H1 (cell line): ENCODE measurements around the gene AGAP1. TPM values are rescaled to one million over a fixed set of nuclear protein-coding genes. Genes with fewer than 3 reads are reported as not detected.

Experiments
- CTCF ChIA-PET: fragments of 300-600 bp; sonication (Branson Sonifier 250); formaldehyde crosslinking; loops from one replicate; lab custom pipeline; 2021; ENCODE audit not compliant: partially characterized antibody; lab: Charles Lee
- POLR2A ChIA-PET: fragments of 300-600 bp; sonication (Branson Sonifier 250); formaldehyde crosslinking; loops from one replicate; lab custom pipeline; 2021; ENCODE audit warnings: inconsistent platforms; ENCODE audit not compliant: partially characterized antibody; lab: Charles Lee
- DNase-seq, 2 experiments: peaks; one replicate each; pipeline versions ENCODE4 v3.0.0 to v3.0.0-alpha.2; 2010 to 2022; ENCODE audit warnings: low spot score in 2 of 2, low read depth in 1 of 2, mixed read lengths in 1 of 2
- FAIRE-seq: peaks from 2 replicates; lab custom pipeline; 2011; peaks lifted over from hg19 to GRCh38; lab: Jason Lieb, UNC
- H2AFZ ChIP-seq: 2 replicates; pipeline ENCODE4 v1.8.1; 2012; ENCODE audit warnings: low read length, inconsistent platforms
- H2AK5ac ChIP-seq: 2 replicates; pipeline ENCODE4 v1.6.1; 2013; ENCODE audit warnings: low read depth, low read length
- H2BK120ac ChIP-seq: replicated peaks from 2 replicates; pipeline ENCODE3; 2013; ENCODE audit warnings: low read depth, low read length, inconsistent platforms
- H2BK12ac ChIP-seq: 2 replicates; pipeline ENCODE4 v1.6.1; 2013; ENCODE audit warnings: low read depth, low read length
- H2BK15ac ChIP-seq: 2 replicates; pipeline ENCODE4 v1.6.1; 2013; ENCODE audit warnings: low read length
- H2BK20ac ChIP-seq: 2 replicates; pipeline ENCODE4 v1.6.1; 2013; ENCODE audit warnings: low read length
- H2BK5ac ChIP-seq: 2 replicates; pipeline ENCODE4 v1.6.1; 2013; ENCODE audit warnings: low read depth, low read length
- H3K14ac ChIP-seq: 2 replicates; pipeline ENCODE4 v1.6.1; 2013; ENCODE audit warnings: inconsistent platforms; ENCODE audit not compliant: insufficient read length
- H3K18ac ChIP-seq: 2 replicates; pipeline ENCODE4 v1.6.1; 2013; ENCODE audit warnings: low read length; ENCODE audit errors: extremely low read depth
- H3K23ac ChIP-seq: 2 replicates; pipeline ENCODE4 v1.6.1; 2013; ENCODE audit warnings: inconsistent platforms; ENCODE audit not compliant: insufficient read length
- H3K23me2 ChIP-seq: 2 replicates; pipeline ENCODE4 v1.6.1; 2013; ENCODE audit warnings: low read depth, low read length
- H3K27ac ChIP-seq: 2 replicates; pipeline ENCODE4 v1.6.1; 2011; ENCODE audit warnings: low read depth, low read length, inconsistent platforms
- H3K27me3 ChIP-seq, 4 experiments: replicated peaks in 1 of 4; 1 replicate in 1 of 4; 2 replicates in 3 of 4; pipeline versions ENCODE4 v1.6.1 to v1.8.1; 2011 to 2013; ENCODE audit warnings: low read length in 3 of 4, mild to moderate bottlenecking in 3 of 4, inconsistent platforms in 2 of 4, mixed read lengths in 2 of 4, moderate library complexity in 1 of 4; ENCODE audit not compliant: control insufficient read depth in 3 of 4, insufficient read depth in 3 of 4; ENCODE audit errors: extremely low read depth in 1 of 4
- H3K36me3 ChIP-seq, 4 experiments: 2 replicates each; pipeline versions ENCODE4 v1.6.1 to v1.8.1; 2011 to 2013; ENCODE audit warnings: mild to moderate bottlenecking in 4 of 4, low read length in 3 of 4, moderate library complexity in 2 of 4, control low read depth in 1 of 4, inconsistent platforms in 1 of 4; ENCODE audit not compliant: insufficient read depth in 4 of 4, control insufficient read depth in 2 of 4
- H3K4ac ChIP-seq: replicated peaks from 2 replicates; pipeline ENCODE3; 2013; ENCODE audit warnings: low read length, low read depth, mixed read lengths, inconsistent platforms; ENCODE audit not compliant: insufficient read length
- H3K4me1 ChIP-seq, 4 experiments: replicated peaks in 1 of 4; 1 replicate in 1 of 4; 2 replicates in 3 of 4; pipeline versions ENCODE4 v1.6.1 to v1.8.1; 2011 to 2013; ENCODE audit warnings: low read length in 3 of 4, inconsistent platforms in 2 of 4, mixed read lengths in 1 of 4; ENCODE audit not compliant: insufficient read depth in 4 of 4, control insufficient read depth in 3 of 4
- H3K4me2 ChIP-seq, 2 experiments: 2 replicates each; pipeline versions ENCODE4 v1.6.1 to v1.8.1; 2011 to 2013; ENCODE audit warnings: low read depth in 2 of 2, low read length in 2 of 2, control low read depth in 1 of 2, inconsistent platforms in 1 of 2, mild to moderate bottlenecking in 1 of 2; ENCODE audit not compliant: insufficient read depth in 1 of 2
- H3K4me3 ChIP-seq, 4 experiments: fragments of 200-600, 300-600 bp in 1 of 4; sonication (generic), shearing (Covaris generic), sonication (Bioruptor Twin) in 1 of 4; 2 replicates each; pipeline versions ENCODE4 v1.5.1 to v1.8.1; 2011 to 2016; ENCODE audit warnings: low read length in 4 of 4, low read depth in 3 of 4, control low read depth in 2 of 4, inconsistent platforms in 2 of 4, mild to moderate bottlenecking in 2 of 4, mixed read lengths in 1 of 4, moderate library complexity in 1 of 4; ENCODE audit not compliant: insufficient read depth in 2 of 4; ENCODE audit errors: extremely low read depth in 1 of 4
- H3K56ac ChIP-seq: replicated peaks from 2 replicates; pipeline ENCODE3; 2013; ENCODE audit warnings: low read depth, mild to moderate bottlenecking, mixed read lengths, low read length, inconsistent platforms; ENCODE audit not compliant: insufficient read length
- H3K79me1 ChIP-seq: 2 replicates; pipeline ENCODE4 v1.6.1; 2013; ENCODE audit warnings: low read depth, low read length, control low read depth
- H3K79me2 ChIP-seq, 2 experiments: 2 replicates each; pipeline versions ENCODE4 v1.6.1 to v1.8.1; 2012 to 2013; ENCODE audit warnings: low read length in 2 of 2, mild to moderate bottlenecking in 2 of 2, inconsistent platforms in 1 of 2; ENCODE audit not compliant: insufficient read depth in 2 of 2, control insufficient read depth in 1 of 2
- H3K9ac ChIP-seq, 4 experiments: replicated peaks in 1 of 4; 1 replicate in 1 of 4; 2 replicates in 3 of 4; pipeline versions ENCODE4 v1.6.1 to v1.8.1; 2011 to 2013; ENCODE audit warnings: low read depth in 3 of 4, low read length in 3 of 4, control low read depth in 2 of 4, mild to moderate bottlenecking in 2 of 4, moderate library complexity in 2 of 4, inconsistent platforms in 1 of 4; ENCODE audit errors: extremely low read depth in 1 of 4
- H3K9me3 ChIP-seq, 2 experiments: 2 replicates each; pipeline versions ENCODE4 v1.6.1 to v1.8.1; 2012 to 2013; ENCODE audit warnings: mild to moderate bottlenecking in 2 of 2, moderate library complexity in 2 of 2, control low read depth in 1 of 2, inconsistent platforms in 1 of 2, low read depth in 1 of 2, low read length in 1 of 2, mixed read lengths in 1 of 2; ENCODE audit not compliant: insufficient read depth in 2 of 2
- H4K20me1 ChIP-seq, 2 experiments: replicated peaks in 1 of 2; 2 replicates each; pipeline versions ENCODE3 to v1.8.1; 2011 to 2013; ENCODE audit warnings: inconsistent platforms in 2 of 2, low read length in 2 of 2, mild to moderate bottlenecking in 1 of 2; ENCODE audit not compliant: insufficient read depth in 2 of 2, control insufficient read depth in 1 of 2
- H4K5ac ChIP-seq: 2 replicates; pipeline ENCODE4 v1.6.1; 2013; ENCODE audit warnings: low read length, low read depth, mixed read lengths, inconsistent platforms; ENCODE audit not compliant: insufficient read length
- H4K8ac ChIP-seq: 2 replicates; pipeline ENCODE4 v1.8.0; 2013; ENCODE audit warnings: mild to moderate bottlenecking, moderate library complexity, low read length, inconsistent platforms; ENCODE audit not compliant: insufficient read depth; ENCODE audit errors: extremely low read depth
- H4K91ac ChIP-seq: replicated peaks from 2 replicates; pipeline ENCODE3; 2013; ENCODE audit warnings: low read length, mixed read lengths, inconsistent platforms; ENCODE audit not compliant: insufficient read length
- CEBPB ChIP-seq: IDR thresholded peaks from 2 replicates; pipeline ENCODE4 v1.6.1; 2012; ENCODE audit warnings: low read depth, low read length
- FOSL1 ChIP-seq: IDR thresholded peaks from 2 replicates; pipeline ENCODE4 v1.6.1; 2011; ENCODE audit warnings: mild to moderate bottlenecking, low read depth, low read length, moderate library complexity; ENCODE audit not compliant: insufficient read depth
- WGBS, 2 experiments: shearing (Covaris generic) in 1 of 2; methylation state at CpG; one replicate each; pipeline versions ENCODE4 v1.1.6 to v1.1.7; 2013 to 2015; ENCODE audit warnings: low lambda C conversion rate in 2 of 2, mixed read lengths in 2 of 2, inconsistent platforms in 1 of 2, low coverage in 1 of 2, missing lambda C conversion rate in 1 of 2; ENCODE audit not compliant: insufficient replicate concordance in 2 of 2, insufficient coverage in 1 of 2, insufficient read length in 1 of 2; ENCODE audit errors: extremely low coverage in 1 of 2, missing lambda C conversion rate in 1 of 2; 5-methylcytosine and 5-hydroxymethylcytosine counted together
- polyA plus RNA-seq, 7 experiments: library from polyadenylated mRNA; depleted of rRNA in 3 of 7; stranded (reverse) in 5 of 7; unstranded in 2 of 7; fragments of >200 nt in 5 of 7; fragments of 200-250 nt in 2 of 7; gene quantifications; 1 replicate in 5 of 7; 2 replicates in 1 of 7; 4 replicates in 1 of 7; pipeline versions ENCODE4 v1.2.1 to v1.2.3, GENCODE V29; 2011 to 2013; ENCODE audit warnings: missing spikeins in 2 of 7, mixed read lengths in 2 of 7
- total RNA-seq: library from RNA; stranded (reverse); fragmentation: NEBNext Ultra II Directional; extraction: Animal tissue kit (Norgen Biotek cat#: 25700); gene quantifications from 2 replicates; pipeline ENCODE4 v1.2.1, GENCODE V29; 2021

The AGAP1 gene
- total and polyA plus RNA-seq, 2 of the 8 experiments (the other 6 are each of a cell fraction or from before 2014, with no cell fraction given) = 18.1 to 39.4 TPM

GRCh38 chr2:236012155-236012554 is 518.3 kb downstream of the AGAP1 start:
- Histone ChIP-seq H3K56ac (no peak overlapping the region), H3K18ac (no peak overlapping the region), H3K9me3 (no peaks in the 10 kb centered on the region), H2AFZ (no peak overlapping the region), H3K4me1 (peaks cover 11 to 30% (median 27%) of the 10 kb centered on the region in 4 experiments), H4K91ac (no peak overlapping the region), H2AK5ac (no peak overlapping the region), H4K20me1 (no peaks in the 10 kb centered on the region), H3K4me2 (no peak overlapping the region), H3K23me2 (no peaks in the 10 kb centered on the region), H2BK12ac (no peak overlapping the region), H3K4ac (no peak overlapping the region), H3K36me3 (no peaks in the 10 kb centered on the region), H4K8ac (no peak overlapping the region), H2BK5ac (no peak overlapping the region), H3K27ac (no peak overlapping the region), H3K4me3 (no peak overlapping the region), H2BK20ac (no peak overlapping the region), H3K79me2 (no peaks in the 10 kb centered on the region), H4K5ac (no peak overlapping the region), H3K23ac (no peak overlapping the region), H3K27me3 (0 out of 7 replicates have a peak, but pooled peaks cover 0 to 2% (median 0%) of the 10 kb centered on the region in 4 experiments), H3K79me1 (no peaks in the 10 kb centered on the region), H3K14ac (no peak overlapping the region), H2BK15ac (no peak overlapping the region), H3K9ac (no peak overlapping the region), H2BK120ac (no peak overlapping the region)
- FAIRE-seq (no peak), DNase-seq (no peak)
- TF ChIP-seq FOSL1 (no peak), CEBPB (peak; percentile 49; the same call in 1 of the 2 replicates)
- 72% methylated on average over 8 of the region's 8 CpGs; no CpG with 5 or more reads in 1 of the 2 experiments for whole genome bisulfite sequencing, 2 experiments
- ChIA-PET CTCF (interaction anchor here (0.6 to 1.4 kb wide), 6 partner anchors 16 to 121 kb away, joined by 3 to 4 read pairs (median 3); no protein-coding TSS in a partner anchor), POLR2A (interaction anchor here (0.6 kb wide), 1 partner anchor 8 kb away, joined by 3 read pairs; no protein-coding TSS in a partner anchor)
